H1 (cell line): ENCODE measurements around the gene DSCAM. TPM values are rescaled to one million over a fixed set of nuclear protein-coding genes. Genes with fewer than 3 reads are reported as not detected.

Experiments
- CTCF ChIA-PET: fragments of 300-600 bp; sonication (Branson Sonifier 250); formaldehyde crosslinking; loops from one replicate; lab custom pipeline; 2021; ENCODE audit not compliant: partially characterized antibody; lab: Charles Lee
- POLR2A ChIA-PET: fragments of 300-600 bp; sonication (Branson Sonifier 250); formaldehyde crosslinking; loops from one replicate; lab custom pipeline; 2021; ENCODE audit warnings: inconsistent platforms; ENCODE audit not compliant: partially characterized antibody; lab: Charles Lee
- DNase-seq, 2 experiments: peaks; one replicate each; pipeline versions ENCODE4 v3.0.0 to v3.0.0-alpha.2; 2010 to 2022; ENCODE audit warnings: low spot score in 2 of 2, low read depth in 1 of 2, mixed read lengths in 1 of 2
- FAIRE-seq: peaks from 2 replicates; lab custom pipeline; 2011; peaks lifted over from hg19 to GRCh38; lab: Jason Lieb, UNC
- H2AFZ ChIP-seq: 2 replicates; pipeline ENCODE4 v1.8.1; 2012; ENCODE audit warnings: low read length, inconsistent platforms
- H2AK5ac ChIP-seq: 2 replicates; pipeline ENCODE4 v1.6.1; 2013; ENCODE audit warnings: low read depth, low read length
- H2BK120ac ChIP-seq: replicated peaks from 2 replicates; pipeline ENCODE3; 2013; ENCODE audit warnings: low read depth, low read length, inconsistent platforms
- H2BK12ac ChIP-seq: 2 replicates; pipeline ENCODE4 v1.6.1; 2013; ENCODE audit warnings: low read depth, low read length
- H2BK15ac ChIP-seq: 2 replicates; pipeline ENCODE4 v1.6.1; 2013; ENCODE audit warnings: low read length
- H2BK20ac ChIP-seq: 2 replicates; pipeline ENCODE4 v1.6.1; 2013; ENCODE audit warnings: low read length
- H2BK5ac ChIP-seq: 2 replicates; pipeline ENCODE4 v1.6.1; 2013; ENCODE audit warnings: low read depth, low read length
- H3K14ac ChIP-seq: 2 replicates; pipeline ENCODE4 v1.6.1; 2013; ENCODE audit warnings: inconsistent platforms; ENCODE audit not compliant: insufficient read length
- H3K18ac ChIP-seq: 2 replicates; pipeline ENCODE4 v1.6.1; 2013; ENCODE audit warnings: low read length; ENCODE audit errors: extremely low read depth
- H3K23ac ChIP-seq: 2 replicates; pipeline ENCODE4 v1.6.1; 2013; ENCODE audit warnings: inconsistent platforms; ENCODE audit not compliant: insufficient read length
- H3K23me2 ChIP-seq: 2 replicates; pipeline ENCODE4 v1.6.1; 2013; ENCODE audit warnings: low read depth, low read length
- H3K27ac ChIP-seq: 2 replicates; pipeline ENCODE4 v1.6.1; 2011; ENCODE audit warnings: low read depth, low read length, inconsistent platforms
- H3K27me3 ChIP-seq, 4 experiments: replicated peaks in 1 of 4; 1 replicate in 1 of 4; 2 replicates in 3 of 4; pipeline versions ENCODE4 v1.6.1 to v1.8.1; 2011 to 2013; ENCODE audit warnings: low read length in 3 of 4, mild to moderate bottlenecking in 3 of 4, inconsistent platforms in 2 of 4, mixed read lengths in 2 of 4, moderate library complexity in 1 of 4; ENCODE audit not compliant: control insufficient read depth in 3 of 4, insufficient read depth in 3 of 4; ENCODE audit errors: extremely low read depth in 1 of 4
- H3K36me3 ChIP-seq, 4 experiments: 2 replicates each; pipeline versions ENCODE4 v1.6.1 to v1.8.1; 2011 to 2013; ENCODE audit warnings: mild to moderate bottlenecking in 4 of 4, low read length in 3 of 4, moderate library complexity in 2 of 4, control low read depth in 1 of 4, inconsistent platforms in 1 of 4; ENCODE audit not compliant: insufficient read depth in 4 of 4, control insufficient read depth in 2 of 4
- H3K4ac ChIP-seq: replicated peaks from 2 replicates; pipeline ENCODE3; 2013; ENCODE audit warnings: low read length, low read depth, mixed read lengths, inconsistent platforms; ENCODE audit not compliant: insufficient read length
- H3K4me1 ChIP-seq, 4 experiments: replicated peaks in 1 of 4; 1 replicate in 1 of 4; 2 replicates in 3 of 4; pipeline versions ENCODE4 v1.6.1 to v1.8.1; 2011 to 2013; ENCODE audit warnings: low read length in 3 of 4, inconsistent platforms in 2 of 4, mixed read lengths in 1 of 4; ENCODE audit not compliant: insufficient read depth in 4 of 4, control insufficient read depth in 3 of 4
- H3K4me2 ChIP-seq, 2 experiments: 2 replicates each; pipeline versions ENCODE4 v1.6.1 to v1.8.1; 2011 to 2013; ENCODE audit warnings: low read depth in 2 of 2, low read length in 2 of 2, control low read depth in 1 of 2, inconsistent platforms in 1 of 2, mild to moderate bottlenecking in 1 of 2; ENCODE audit not compliant: insufficient read depth in 1 of 2
- H3K4me3 ChIP-seq, 4 experiments: fragments of 200-600, 300-600 bp in 1 of 4; sonication (generic), shearing (Covaris generic), sonication (Bioruptor Twin) in 1 of 4; 2 replicates each; pipeline versions ENCODE4 v1.5.1 to v1.8.1; 2011 to 2016; ENCODE audit warnings: low read length in 4 of 4, low read depth in 3 of 4, control low read depth in 2 of 4, inconsistent platforms in 2 of 4, mild to moderate bottlenecking in 2 of 4, mixed read lengths in 1 of 4, moderate library complexity in 1 of 4; ENCODE audit not compliant: insufficient read depth in 2 of 4; ENCODE audit errors: extremely low read depth in 1 of 4
- H3K56ac ChIP-seq: replicated peaks from 2 replicates; pipeline ENCODE3; 2013; ENCODE audit warnings: low read depth, mild to moderate bottlenecking, mixed read lengths, low read length, inconsistent platforms; ENCODE audit not compliant: insufficient read length
- H3K79me1 ChIP-seq: 2 replicates; pipeline ENCODE4 v1.6.1; 2013; ENCODE audit warnings: low read depth, low read length, control low read depth
- H3K79me2 ChIP-seq, 2 experiments: 2 replicates each; pipeline versions ENCODE4 v1.6.1 to v1.8.1; 2012 to 2013; ENCODE audit warnings: low read length in 2 of 2, mild to moderate bottlenecking in 2 of 2, inconsistent platforms in 1 of 2; ENCODE audit not compliant: insufficient read depth in 2 of 2, control insufficient read depth in 1 of 2
- H3K9ac ChIP-seq, 4 experiments: replicated peaks in 1 of 4; 1 replicate in 1 of 4; 2 replicates in 3 of 4; pipeline versions ENCODE4 v1.6.1 to v1.8.1; 2011 to 2013; ENCODE audit warnings: low read depth in 3 of 4, low read length in 3 of 4, control low read depth in 2 of 4, mild to moderate bottlenecking in 2 of 4, moderate library complexity in 2 of 4, inconsistent platforms in 1 of 4; ENCODE audit errors: extremely low read depth in 1 of 4
- H3K9me3 ChIP-seq, 2 experiments: 2 replicates each; pipeline versions ENCODE4 v1.6.1 to v1.8.1; 2012 to 2013; ENCODE audit warnings: mild to moderate bottlenecking in 2 of 2, moderate library complexity in 2 of 2, control low read depth in 1 of 2, inconsistent platforms in 1 of 2, low read depth in 1 of 2, low read length in 1 of 2, mixed read lengths in 1 of 2; ENCODE audit not compliant: insufficient read depth in 2 of 2
- H4K20me1 ChIP-seq, 2 experiments: replicated peaks in 1 of 2; 2 replicates each; pipeline versions ENCODE3 to v1.8.1; 2011 to 2013; ENCODE audit warnings: inconsistent platforms in 2 of 2, low read length in 2 of 2, mild to moderate bottlenecking in 1 of 2; ENCODE audit not compliant: insufficient read depth in 2 of 2, control insufficient read depth in 1 of 2
- H4K5ac ChIP-seq: 2 replicates; pipeline ENCODE4 v1.6.1; 2013; ENCODE audit warnings: low read length, low read depth, mixed read lengths, inconsistent platforms; ENCODE audit not compliant: insufficient read length
- H4K8ac ChIP-seq: 2 replicates; pipeline ENCODE4 v1.8.0; 2013; ENCODE audit warnings: mild to moderate bottlenecking, moderate library complexity, low read length, inconsistent platforms; ENCODE audit not compliant: insufficient read depth; ENCODE audit errors: extremely low read depth
- H4K91ac ChIP-seq: replicated peaks from 2 replicates; pipeline ENCODE3; 2013; ENCODE audit warnings: low read length, mixed read lengths, inconsistent platforms; ENCODE audit not compliant: insufficient read length
- ASH2L ChIP-seq: fragments of 200-600, 300-600 bp; sonication (generic); IDR thresholded peaks from one replicate; pipeline ENCODE4 v1.7.1; 2017; ENCODE audit warnings: low read length
- ATF3 ChIP-seq: IDR thresholded peaks from 2 replicates; pipeline ENCODE4 v1.6.1; 2011; ENCODE audit warnings: low read depth, mild to moderate bottlenecking, low read length; ENCODE audit not compliant: insufficient read depth
- BCL11A ChIP-seq, 2 experiments: IDR thresholded peaks; one replicate each; pipeline ENCODE4 v1.6.1; 2011; ENCODE audit warnings: low read depth in 2 of 2, low read length in 2 of 2, mild to moderate bottlenecking in 2 of 2
- CTBP2 ChIP-seq: IDR thresholded peaks from 2 replicates; pipeline ENCODE4 v1.7.0; 2011; ENCODE audit warnings: borderline replicate concordance, mild to moderate bottlenecking, moderate library complexity, mixed read lengths, low read length; ENCODE audit not compliant: insufficient read depth, insufficient read length
- EZH2 ChIP-seq: fragments of 200-600 bp; sonication (generic); IDR thresholded peaks from 2 replicates; pipeline ENCODE4 v1.7.1; 2012; ENCODE audit warnings: low read depth, mild to moderate bottlenecking, moderate library complexity, low read length, inconsistent platforms; ENCODE audit not compliant: severe bottlenecking
- MAX ChIP-seq: IDR thresholded peaks from 2 replicates; pipeline ENCODE4 v1.6.1; 2012; ENCODE audit warnings: inconsistent platforms
- RAD21 ChIP-seq, 2 experiments: IDR thresholded peaks in 1 of 2; conservative IDR thresholded peaks in 1 of 2; 2 replicates each; pipeline ENCODE4 v1.6.1; 2011; ENCODE audit warnings: low read depth in 2 of 2, low read length in 2 of 2, improper control_type of control experiment in 1 of 2, inconsistent platforms in 1 of 2, mild to moderate bottlenecking in 1 of 2, moderate library complexity in 1 of 2
- RNF2 ChIP-seq: fragments of 200-900, 300-1000 bp; sonication (generic); IDR thresholded peaks from 2 replicates; pipeline ENCODE4 v1.7.1; 2016; ENCODE audit warnings: borderline replicate concordance, low read depth, mild to moderate bottlenecking, antibody characterized with exemption, low read length; ENCODE audit not compliant: poor library complexity, severe bottlenecking; ENCODE audit errors: missing control alignments
- SAP30 ChIP-seq: fragments of 300-600 bp; sonication (generic); IDR thresholded peaks from 2 replicates; pipeline ENCODE4 v1.7.1; 2012; ENCODE audit warnings: low read length, moderate library complexity, mild to moderate bottlenecking, inconsistent platforms; ENCODE audit not compliant: insufficient read depth, insufficient replicate concordance
- SRF ChIP-seq: IDR thresholded peaks from 2 replicates; pipeline ENCODE4 v1.6.1; 2011; ENCODE audit warnings: mild to moderate bottlenecking, low read depth, low read length, moderate library complexity
- TEAD4 ChIP-seq: IDR thresholded peaks from 2 replicates; pipeline ENCODE4 v1.6.1; 2012; ENCODE audit warnings: low read depth, low read length, inconsistent platforms, mixed read lengths
- WGBS, 2 experiments: shearing (Covaris generic) in 1 of 2; methylation state at CpG; one replicate each; pipeline versions ENCODE4 v1.1.6 to v1.1.7; 2013 to 2015; ENCODE audit warnings: low lambda C conversion rate in 2 of 2, mixed read lengths in 2 of 2, inconsistent platforms in 1 of 2, low coverage in 1 of 2, missing lambda C conversion rate in 1 of 2; ENCODE audit not compliant: insufficient replicate concordance in 2 of 2, insufficient coverage in 1 of 2, insufficient read length in 1 of 2; ENCODE audit errors: extremely low coverage in 1 of 2, missing lambda C conversion rate in 1 of 2; 5-methylcytosine and 5-hydroxymethylcytosine counted together
- polyA plus RNA-seq, 7 experiments: library from polyadenylated mRNA; depleted of rRNA in 3 of 7; stranded (reverse) in 5 of 7; unstranded in 2 of 7; fragments of >200 nt in 5 of 7; fragments of 200-250 nt in 2 of 7; gene quantifications; 1 replicate in 5 of 7; 2 replicates in 1 of 7; 4 replicates in 1 of 7; pipeline versions ENCODE4 v1.2.1 to v1.2.3, GENCODE V29; 2011 to 2013; ENCODE audit warnings: missing spikeins in 2 of 7, mixed read lengths in 2 of 7
- total RNA-seq: library from RNA; stranded (reverse); fragmentation: NEBNext Ultra II Directional; extraction: Animal tissue kit (Norgen Biotek cat#: 25700); gene quantifications from 2 replicates; pipeline ENCODE4 v1.2.1, GENCODE V29; 2021

The DSCAM gene
- total and polyA plus RNA-seq, 2 of the 8 experiments (the other 6 are each of a cell fraction or from before 2014, with no cell fraction given): 0.02 to 0.15 TPM

GRCh38 chr21:40136571-40136970 lies 710.4 kb downstream of the DSCAM start:
- peaks cover 0 to 12% of the 10 kb centered on the region in 2 experiments for H4K20me1 ChIP-seq
- H3K14ac ChIP-seq: no peak overlapping the region
- H3K4me3 ChIP-seq: no peak overlapping the region
- no peak overlapping the region for H3K18ac ChIP-seq
- peaks cover 15% of the 10 kb centered on the region; the same call in 1 of the 2 replicates for H3K23me2 ChIP-seq
- ChIA-PET CTCF (interaction anchor here (1.4 kb wide), 1 partner anchor 267 kb away, joined by 6 read pairs; no protein-coding TSS in a partner anchor), POLR2A (no interaction called here)
- no peak overlapping the region for H2BK20ac ChIP-seq
- H3K4me1 ChIP-seq: no peaks in the 10 kb centered on the region; a peak in 1 of 7 replicates
- no peak overlapping the region for H3K4me2 ChIP-seq
- H3K27ac ChIP-seq: no peak overlapping the region
- no peak for FAIRE-seq
- no peak overlapping the region for H2BK120ac ChIP-seq
- no peak overlapping the region for H2AK5ac ChIP-seq
- H3K36me3 ChIP-seq: no peaks in the 10 kb centered on the region
- H2BK15ac ChIP-seq: no peak overlapping the region
- H3K56ac ChIP-seq: no peak overlapping the region
- WGBS, 2 experiments: 86% methylated on average over 7 of the region's 7 CpGs; no CpG with 5 or more reads in 1 of the 2 experiments
- H4K8ac ChIP-seq: no peak overlapping the region
- H3K27me3 ChIP-seq: no peaks in the 10 kb centered on the region; a peak in 1 of 7 replicates
- no peak for DNase-seq
- H3K9ac ChIP-seq: no peak overlapping the region
- no peak overlapping the region for H3K4ac ChIP-seq
- H3K79me1 ChIP-seq: peaks cover 3% of the 10 kb centered on the region; the same call in 1 of the 2 replicates
- no peak overlapping the region for H4K91ac ChIP-seq
- H3K23ac ChIP-seq: no peak overlapping the region
- H3K9me3 ChIP-seq: no peaks in the 10 kb centered on the region; a peak in 1 of 4 replicates
- H3K79me2 ChIP-seq: no peaks in the 10 kb centered on the region
- H2BK12ac ChIP-seq: no peak overlapping the region
- H2BK5ac ChIP-seq: no peak overlapping the region
- H2AFZ ChIP-seq: no peak overlapping the region
- no peak overlapping the region for H4K5ac ChIP-seq
- TF ChIP-seq TEAD4 (no peak), SAP30 (no peak), CTBP2 (no peak), RNF2 (no peak), RAD21 (IDR thresholded peaks at IDR 0.05 in 1 of 2, conservative IDR thresholded peaks at IDR 0.05 in 1 of 2; ENCODE audit: low read depth in 2 of 2, low read length in 2 of 2) (no peak), MAX (no peak), SRF (no peak), BCL11A (IDR thresholded peaks at IDR 0.05; ENCODE audit: low read depth in 2 of 2, low read length in 2 of 2) (no peak), ASH2L (no peak), ATF3 (no peak), EZH2 (no peak)
